GM12872 (cell line): ENCODE data around the gene TBC1D2B.

ENCODE experiments used
- CTCF ChIP-seq: IDR thresholded peaks from 3 replicates; pipeline ENCODE4 v1.5.1; 2011; ENCODE audit warnings: low read depth, mild to moderate bottlenecking, low read length, moderate library complexity; ENCODE audit not compliant: insufficient read depth

The TBC1D2B gene

GRCh38 chr15:77974098-77974414 is 103.5 kb downstream of the TBC1D2B start:
- no peak for TF ChIP-seq CTCF

GRCh38 chr15:77969055-77969454 is 108.5 kb downstream of the TBC1D2B start:
- TF ChIP-seq CTCF, result no peak

DNA sequence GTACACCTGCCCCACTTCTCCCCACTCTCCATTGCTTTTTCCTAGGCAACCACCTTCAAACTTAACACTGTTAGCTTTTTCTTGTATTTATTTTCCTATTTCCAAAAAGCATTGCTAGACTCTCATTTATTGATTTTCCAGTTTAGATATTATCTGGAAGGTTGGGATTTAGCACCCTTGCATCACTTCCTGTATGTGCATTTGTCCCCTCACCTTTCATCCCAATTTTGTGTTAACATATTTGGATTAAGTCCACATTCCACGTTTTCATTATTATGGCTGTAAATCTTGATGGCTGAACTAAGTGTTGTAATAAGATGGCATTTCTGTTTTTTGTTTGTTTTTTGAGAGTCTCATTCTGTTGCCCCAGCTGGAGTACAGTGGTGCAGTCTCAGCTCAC is 109.7 kb downstream of the TBC1D2B start:
- TF ChIP-seq CTCF, result no peak

DNA sequence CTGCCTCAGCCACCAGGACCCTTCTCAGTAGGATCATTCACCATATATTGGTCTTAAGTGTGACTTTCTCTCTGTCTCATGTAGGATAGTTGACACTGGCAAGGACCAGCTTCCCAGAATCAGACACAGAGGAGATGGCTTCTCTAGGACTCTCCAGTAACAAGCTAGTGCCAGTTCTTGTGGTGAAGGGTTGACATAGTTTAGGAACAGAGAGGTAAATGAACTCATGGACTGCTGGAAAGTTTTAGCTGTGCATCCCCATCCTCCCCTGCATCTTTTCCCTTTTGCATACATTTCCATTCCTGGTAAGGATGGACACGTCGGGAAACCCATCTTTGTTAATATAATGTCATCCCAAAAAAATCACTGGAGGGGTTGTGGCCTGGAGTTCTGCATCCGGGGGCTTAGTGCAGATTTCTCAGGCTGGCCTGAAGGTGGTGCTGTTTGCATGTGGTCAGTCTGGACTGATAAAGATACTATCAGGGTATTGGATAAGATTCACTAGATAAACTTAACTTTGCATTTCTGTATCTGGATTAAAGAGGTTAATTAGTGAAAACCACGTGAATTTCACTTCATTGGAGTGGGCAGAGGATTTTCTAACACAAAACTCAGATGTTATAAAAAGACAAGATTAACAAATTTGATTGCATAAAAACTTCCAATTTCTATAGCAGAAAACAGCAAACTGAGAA is 110.8 kb downstream of the TBC1D2B start:
- TF ChIP-seq CTCF, result peak; percentile 84

DNA sequence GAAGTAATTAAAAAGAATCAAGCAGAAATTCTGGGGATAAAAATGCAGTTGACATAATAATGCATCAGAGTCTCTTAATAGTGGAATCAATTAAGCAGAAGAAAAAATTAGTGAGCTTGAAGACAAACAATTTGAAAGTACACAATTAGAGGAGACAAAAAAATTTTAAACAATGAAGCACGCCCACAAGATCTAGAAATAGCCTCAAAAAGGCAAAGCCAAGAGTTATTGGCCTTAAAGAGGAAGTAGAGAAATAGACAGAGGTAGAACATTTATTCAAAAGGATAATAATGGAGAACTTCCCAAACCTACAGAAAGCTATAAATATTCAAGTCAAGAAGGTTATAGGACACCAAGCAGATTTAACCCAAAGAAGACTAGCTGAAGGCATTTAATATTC is 113.3 kb downstream of the TBC1D2B start:
- TF ChIP-seq CTCF, result no peak

DNA sequence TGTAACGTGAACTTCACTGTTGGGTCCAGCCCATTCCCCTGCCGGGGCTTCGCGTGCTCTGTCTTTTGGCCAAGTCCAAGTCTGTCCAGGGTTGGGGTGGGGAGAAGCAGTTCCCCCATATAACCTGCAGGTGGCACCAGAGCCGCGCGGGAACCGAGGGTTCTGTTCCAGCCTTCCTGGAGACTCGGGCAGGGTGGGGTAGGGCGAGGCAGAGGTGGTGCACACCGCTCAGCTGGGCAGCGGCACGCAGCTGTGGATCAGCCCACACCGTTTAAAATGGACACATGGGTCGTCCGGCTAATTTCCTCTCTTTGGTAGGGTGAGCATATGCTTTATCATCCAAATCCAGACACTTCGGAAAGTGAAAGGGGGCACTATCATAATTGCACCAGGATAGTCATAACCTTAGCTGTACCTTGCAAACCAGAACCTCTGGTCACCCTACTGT is 118.1 kb downstream of the TBC1D2B start:
- TF ChIP-seq CTCF, result peak; percentile 97

GRCh38 chr15:77952928-77953446 is 124.5 kb downstream of the TBC1D2B start:
- TF ChIP-seq CTCF, result peak; percentile 17; the same call in 1 of the 3 replicates
